AG04450 (cell line): Measurements from ENCODE around the gene PPHLN1. TPM values are rescaled to one million over a fixed set of nuclear protein-coding genes. Genes with fewer than 3 reads are reported as not detected.

Experiments used
- CTCF ChIA-PET: fragments of 300-600, 350-600 bp; formaldehyde crosslinking; extraction: SDS; loops from one replicate; lab custom pipeline; 2022; ENCODE audit warnings: antibody characterized with exemption, inconsistent platforms; lab: Charles Lee
- POLR2A ChIA-PET: fragments of 350-600 bp; formaldehyde crosslinking; extraction: SDS; loops from one replicate; lab custom pipeline; 2021; ENCODE audit warnings: antibody characterized with exemption, inconsistent platforms; lab: Yijun Ruan, JAX
- DNase-seq: peaks from one replicate; pipeline ENCODE4 v3.0.0-alpha.2; 2011; ENCODE audit warnings: low read depth, low spot score
- H3K27ac ChIP-seq: one replicate; pipeline ENCODE4 v1.5.1; 2012; ENCODE audit warnings: low read depth, low read length, control low read depth
- H3K27me3 ChIP-seq: one replicate; pipeline ENCODE4 v1.6.0; 2012; ENCODE audit warnings: low read length; ENCODE audit not compliant: control insufficient read depth, insufficient read depth
- H3K4me3 ChIP-seq: 2 replicates; pipeline ENCODE4 v1.5.1; 2011; ENCODE audit warnings: mild to moderate bottlenecking, low read depth, low read length, control low read depth
- H3K9me3 ChIP-seq: 2 replicates; pipeline ENCODE4 v1.5.1; 2012; ENCODE audit warnings: low read length; ENCODE audit not compliant: control insufficient read depth, insufficient read depth
- CTCF ChIP-seq: IDR thresholded peaks from 2 replicates; pipeline ENCODE4 v1.5.1; 2011; ENCODE audit warnings: low read depth, low read length, control low read depth, inconsistent platforms
- polyA plus RNA-seq: library from polyadenylated mRNA; depleted of rRNA; stranded (reverse); fragments of >200 nt; gene quantifications from 2 replicates; pipeline ENCODE4 v1.2.3, GENCODE V29; 2011

PPHLN1 gene
- polyA plus RNA-seq, 1 experiment: 89.1 TPM

GRCh38 chr12:42298887-42299286 lies 27.1 kb upstream of the PPHLN1 start:
- no peak for TF ChIP-seq CTCF
- CTCF ChIA-PET: interaction anchor here (0.9 to 1.6 kb wide), 2 partner anchors 73 to 274 kb away, joined by 3 to 5 read pairs; no protein-coding TSS in a partner anchor
- POLR2A ChIA-PET: no interaction called here

GRCh38 chr12:42299392-42300308 lies 26.3 kb upstream of the PPHLN1 start:
- Histone ChIP-seq H3K4me3 (no peak overlapping the region), H3K9me3 (peaks cover 5% of the 10 kb centered on the region; the same call in 1 of the 2 replicates), H3K27ac (no peak overlapping the region), H3K27me3 (no peaks in the 10 kb centered on the region)
- peak; percentile 44 for DNase-seq
- TF ChIP-seq CTCF: no peak
- ChIA-PET POLR2A (no interaction called here), CTCF (interaction anchor here (1.6 kb wide), 1 partner anchor 275 kb away, joined by 5 read pairs; no protein-coding TSS in a partner anchor)

More at GRCh38 chr12:42298887-42299286, 27.1 kb upstream of the PPHLN1 start:
- Histone ChIP-seq H3K27ac (no peak overlapping the region), H3K27me3 (no peaks in the 10 kb centered on the region), H3K4me3 (no peak overlapping the region), H3K9me3 (peaks cover 5% of the 10 kb centered on the region; the same call in 1 of the 2 replicates)
- no peak for DNase-seq

GRCh38 chr12:42306297-42306696 lies 19.7 kb upstream of the PPHLN1 start:
- no peaks in the 10 kb centered on the region for H3K27me3 ChIP-seq
- H3K9me3 ChIP-seq: no peaks in the 10 kb centered on the region
- no peak overlapping the region for H3K4me3 ChIP-seq
- POLR2A ChIA-PET: no interaction called here
- DNase-seq: no peak
- CTCF ChIA-PET: no interaction called here
- TF ChIP-seq CTCF: no peak
- H3K27ac ChIP-seq: no peak overlapping the region

GRCh38 chr12:42308390-42308789 lies 17.6 kb upstream of the PPHLN1 start:
- no peak overlapping the region for H3K27ac ChIP-seq
- POLR2A ChIA-PET: no interaction called here
- H3K9me3 ChIP-seq: no peaks in the 10 kb centered on the region
- no peak for TF ChIP-seq CTCF
- no peak for DNase-seq
- no peaks in the 10 kb centered on the region for H3K27me3 ChIP-seq
- CTCF ChIA-PET: interaction anchor here (1.4 kb wide), 1 partner anchor 284 kb away, joined by 4 read pairs; no protein-coding TSS in a partner anchor
- no peak overlapping the region for H3K4me3 ChIP-seq

- POLR2A ChIA-PET: no interaction called here
- DNase-seq: no peak
- CTCF ChIA-PET: no interaction called here
- no peak for TF ChIP-seq CTCF
- Histone ChIP-seq H3K27me3 (no peaks in the 10 kb centered on the region), H3K4me3 (no peak overlapping the region), H3K27ac (no peak overlapping the region), H3K9me3 (no peaks in the 10 kb centered on the region)
Measured at GRCh38 chr12:42309996-42310395, 16.0 kb upstream of the PPHLN1 start.
